ENCODE results near the gene BTF3. TPM values are rescaled to one million over a fixed set of nuclear protein-coding genes. Genes with fewer than 3 reads are reported as not detected.

BTF3 gene
- total and polyA plus RNA-seq, 2 of the 8 experiments (the other 6 are each of a cell fraction or from before 2014, with no cell fraction given) = 396 to 754 TPM

GRCh38 chr5:73498057-73498992 lies at the start of gene BTF3 (continued):
- TF ChIP-seq POLR2AphosphoS5 (IDR thresholded peaks at IDR 0.05; ENCODE audit: low read depth, low read length) (0 out of 2 replicates have a peak, but pooled peaks have one; percentile 84), TCF12 (IDR thresholded peaks at IDR 0.05; ENCODE audit: low read depth, low read length) (no peak), TBP (IDR thresholded peaks at IDR 0.05; ENCODE audit: low read depth, low read length) (peak; percentile 81), POLR2A (IDR thresholded peaks at IDR 0.05; ENCODE audit: control extremely low read depth in 1 of 2, low read depth in 2 of 2, low read length in 2 of 2) (peak; percentile 42 to 91), CTBP2 (IDR thresholded peaks at IDR 0.05; ENCODE audit: borderline replicate concordance, insufficient read depth, insufficient read length, low read length) (no peak), ASH2L (IDR thresholded peaks at IDR 0.05; ENCODE audit: low read length) (peak; percentile 76), ATF2 (IDR thresholded peaks at IDR 0.05; ENCODE audit: low read length) (no peak; the same call in 1 of the 2 replicates), SAP30 (IDR thresholded peaks at IDR 0.05; ENCODE audit: insufficient read depth, insufficient replicate concordance, low read length) (no peak), SIX5 (IDR thresholded peaks at IDR 0.05; ENCODE audit: low read depth, low read length) (no peak), ATF3 (IDR thresholded peaks at IDR 0.05; ENCODE audit: insufficient read depth, low read depth, low read length) (no peak), CTCF (IDR thresholded peaks at IDR 0.05; ENCODE audit: control extremely low read depth in 1 of 3, insufficient read depth in 1 of 3, low read depth in 1 of 3, low read length in 3 of 3) (peak in 2 of 3 experiments; percentile 2 to 5; a peak in 1 of 4 replicates), GTF2F1 (IDR thresholded peaks at IDR 0.05; ENCODE audit: borderline replicate concordance, low read depth, low read length) (peak; percentile 67), FOSL1 (IDR thresholded peaks at IDR 0.05; ENCODE audit: insufficient read depth, low read depth, low read length) (no peak), E2F6 (IDR thresholded peaks at IDR 0.05) (0 out of 2 replicates have a peak, but pooled peaks have one; percentile 19), SUZ12 (IDR thresholded peaks at IDR 0.05; ENCODE audit: low read length) (peak; percentile 45; the same call in 1 of the 2 replicates), SP1 (IDR thresholded peaks at IDR 0.05; ENCODE audit: low read depth, low read length) (no peak), JUN (IDR thresholded peaks at IDR 0.05; ENCODE audit: low read depth, low read length) (no peak), KDM5A (IDR thresholded peaks at IDR 0.05; ENCODE audit: low read length) (no peak)
